Forelimb muscle (tissue), 1 donor: Measurements from ENCODE around the gene OTUB2. TPM values are rescaled to one million over a fixed set of nuclear protein-coding genes. Genes with fewer than 3 reads are reported as not detected.

Experiments
- DNase-seq: peaks from one replicate; pipeline ENCODE4 v3.0.0-alpha.2; 2013; ENCODE audit warnings: low read depth
- polyA plus RNA-seq: library from polyadenylated mRNA; unstranded; fragments of 120-200 nt; gene quantifications from one replicate; pipeline ENCODE4 v1.2.1, GENCODE V29; 2013; ENCODE audit not compliant: insufficient read length

The OTUB2 gene
- 0.49 TPM for polyA plus RNA-seq

- DNase-seq: peak; percentile 95
These were observed at the start of gene OTUB2 for GRCh38 chr14:94026173-94026888. OTUB2 (plus strand) TSS chr14:94026340; CDS start chr14:94026538, 198 bp downstream.

GRCh38 chr14:93976477-93977057 is 49.6 kb upstream of the OTUB2 start, which contains the start of gene ASB2:
ASB2 (minus strand) TSS chr14:93976570; CDS start chr14:93964539, 12,031 bp downstream.
- no peak for DNase-seq

GRCh38 chr14:93977171-93977570 is 49.0 kb upstream of the OTUB2 start:
- no peak for DNase-seq

GRCh38 chr14:93977790-93978581 is 48.2 kb upstream of the OTUB2 start:
- DNase-seq: no peak

GRCh38 chr14:93978735-93979134 is 47.4 kb upstream of the OTUB2 start:
- no peak for DNase-seq

GRCh38 chr14:93980456-93981201 is 45.5 kb upstream of the OTUB2 start:
- no peak for DNase-seq

GRCh38 chr14:93981316-93982229 is 44.6 kb upstream of the OTUB2 start:
- no peak for DNase-seq

GRCh38 chr14:93982230-93983007 is 43.7 kb upstream of the OTUB2 start:
- DNase-seq: no peak

GRCh38 chr14:93984070-93984469 is 42.1 kb upstream of the OTUB2 start:
- no peak for DNase-seq

GRCh38 chr14:93984987-93985410 is 41.1 kb upstream of the OTUB2 start:
- DNase-seq: no peak

- no peak for DNase-seq
These were observed 39.2 kb upstream of the OTUB2 start for GRCh38 chr14:93986955-93987354.

- DNase-seq: no peak
These were observed 38.8 kb upstream of the OTUB2 start for GRCh38 chr14:93987376-93987775.

GRCh38 chr14:93987815-93988476 is 38.2 kb upstream of the OTUB2 start:
- DNase-seq: no peak

- no peak for DNase-seq
These were observed 36.2 kb upstream of the OTUB2 start for GRCh38 chr14:93989939-93990338.

GRCh38 chr14:93991212-93991611 is 34.9 kb upstream of the OTUB2 start:
- no peak for DNase-seq

- DNase-seq: no peak
These were observed 34.5 kb upstream of the OTUB2 start for GRCh38 chr14:93991649-93992048.

GRCh38 chr14:93993382-93993781 is 32.8 kb upstream of the OTUB2 start:
- DNase-seq: no peak

- DNase-seq: no peak
These were observed 31.0 kb upstream of the OTUB2 start for GRCh38 chr14:93994919-93995682.
